Kidney (tissue), 14 donors: Measurements from ENCODE around the gene B3GAT1. TPM values are rescaled to one million over a fixed set of nuclear protein-coding genes. Genes with fewer than 3 reads are reported as not detected.

Source experiments
- DNase-seq, 5 donors: peaks; one replicate each; pipeline ENCODE4 v3.0.0-alpha.2; 2013 to 2020
- FAIRE-seq: peaks from 2 replicates; lab custom pipeline; 2012; peaks lifted over from hg19 to GRCh38; lab: Jason Lieb, UNC
- H3K27ac ChIP-seq, 2 donors: one replicate each; pipeline ENCODE4 v1.7.0; 2013; ENCODE audit warnings: low read depth in 2 of 2, low read length in 2 of 2, inconsistent platforms in 1 of 2
- H3K27me3 ChIP-seq: one replicate; pipeline ENCODE4 v1.7.1; 2013; ENCODE audit warnings: low read length, inconsistent platforms; ENCODE audit not compliant: control insufficient read depth, insufficient read depth
- H3K36me3 ChIP-seq, 3 donors: one replicate each; pipeline versions ENCODE4 v1.7.0 to v1.7.1; 2013; ENCODE audit warnings: low read length in 3 of 3, control low read depth in 1 of 3, inconsistent platforms in 1 of 3; ENCODE audit not compliant: insufficient read depth in 3 of 3, control insufficient read depth in 2 of 3
- H3K4me1 ChIP-seq, 3 donors: one replicate each; pipeline versions ENCODE4 v1.7.0 to v1.7.1; 2013; ENCODE audit warnings: low read length in 3 of 3, inconsistent platforms in 1 of 3, low read depth in 1 of 3; ENCODE audit not compliant: control insufficient read depth in 2 of 3, insufficient read depth in 2 of 3
- H3K4me3 ChIP-seq, 3 donors: one replicate each; pipeline versions ENCODE4 v1.7.0 to v1.8.1; 2013; ENCODE audit warnings: low read length in 3 of 3, control low read depth in 1 of 3, inconsistent platforms in 1 of 3
- H3K9ac ChIP-seq, 3 donors: one replicate each; pipeline versions ENCODE4 v1.7.0 to v1.7.1; 2013; ENCODE audit warnings: low read length in 3 of 3, control low read depth in 1 of 3, inconsistent platforms in 1 of 3
- H3K9me3 ChIP-seq, 3 donors: one replicate each; pipeline versions ENCODE4 v1.7.0 to v1.7.1; 2013; ENCODE audit warnings: low read length in 3 of 3, control low read depth in 1 of 3, inconsistent platforms in 1 of 3; ENCODE audit not compliant: control insufficient read depth in 2 of 3, insufficient read depth in 1 of 3
- intact Hi-C: fragments of 100-400 bp; cut with DNase I; formaldehyde crosslinking; loops from one replicate; pipeline ENCODE4 v1.11.1; 2022
- polyA plus RNA-seq: library from polyadenylated mRNA; stranded (reverse); fragments of 350-450 nt; fragmentation: Illumina TruSeq; extraction: RNeasy Lipid Tissue Mini Kit (QIAGEN cat#74804); gene quantifications from one replicate; pipeline ENCODE4 v1.2.3, GENCODE V29; 2014; ENCODE audit warnings: low read depth, low replicate concordance; ENCODE audit not compliant: insufficient read depth
- total RNA-seq: library from RNA; stranded (reverse); fragmentation: NEBNext Ultra II Directional; extraction: Animal tissue kit (Norgen Biotek cat#: 25700); gene quantifications from one replicate; pipeline ENCODE4 v1.2.1, GENCODE V29; 2021
- TF ChIP-seq, protein P1 (sequence below): IDR thresholded peaks from 3 replicates; pipeline ENCODE4 v1.5.1; 2012; ENCODE audit warnings: mild to moderate bottlenecking, moderate library complexity, borderline replicate concordance; ENCODE audit not compliant: insufficient read depth; ENCODE audit errors: extremely low read depth
- donor health status: control.
- donor health status: control.
- donor health status: control.
- donor health status: control.
- donor health status: control.
- donor health status: DM: yes; HTN: yes; CAD: no.
- donor health status: Normal renal cell carcinoma (clear cell type).

B3GAT1 gene
- total and polyA plus RNA-seq, 2 donors from 2014 or later: 0.82 to 3.7 TPM

DNA sequence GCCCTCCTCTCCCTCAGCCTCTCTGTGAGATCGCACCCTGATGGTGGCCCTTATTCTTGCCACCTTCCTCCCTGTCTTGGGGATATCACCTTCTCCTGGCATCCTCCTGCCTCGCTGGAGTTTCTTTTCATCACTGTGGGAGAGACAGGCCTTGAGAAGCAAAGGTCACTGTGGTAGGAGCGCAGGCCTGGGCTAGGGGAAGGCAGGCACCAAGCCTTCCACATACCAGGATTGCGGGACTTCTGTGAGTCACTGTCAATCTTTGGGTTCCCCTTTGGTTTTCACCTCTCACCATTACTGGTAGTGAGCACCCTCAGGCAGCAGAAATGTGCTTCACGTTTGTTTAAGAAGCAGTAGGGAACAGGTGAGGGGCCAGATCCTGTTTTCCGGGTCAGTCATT lies 31.2 kb upstream of the B3GAT1 start:
- TF ChIP-seq, protein P1, sequence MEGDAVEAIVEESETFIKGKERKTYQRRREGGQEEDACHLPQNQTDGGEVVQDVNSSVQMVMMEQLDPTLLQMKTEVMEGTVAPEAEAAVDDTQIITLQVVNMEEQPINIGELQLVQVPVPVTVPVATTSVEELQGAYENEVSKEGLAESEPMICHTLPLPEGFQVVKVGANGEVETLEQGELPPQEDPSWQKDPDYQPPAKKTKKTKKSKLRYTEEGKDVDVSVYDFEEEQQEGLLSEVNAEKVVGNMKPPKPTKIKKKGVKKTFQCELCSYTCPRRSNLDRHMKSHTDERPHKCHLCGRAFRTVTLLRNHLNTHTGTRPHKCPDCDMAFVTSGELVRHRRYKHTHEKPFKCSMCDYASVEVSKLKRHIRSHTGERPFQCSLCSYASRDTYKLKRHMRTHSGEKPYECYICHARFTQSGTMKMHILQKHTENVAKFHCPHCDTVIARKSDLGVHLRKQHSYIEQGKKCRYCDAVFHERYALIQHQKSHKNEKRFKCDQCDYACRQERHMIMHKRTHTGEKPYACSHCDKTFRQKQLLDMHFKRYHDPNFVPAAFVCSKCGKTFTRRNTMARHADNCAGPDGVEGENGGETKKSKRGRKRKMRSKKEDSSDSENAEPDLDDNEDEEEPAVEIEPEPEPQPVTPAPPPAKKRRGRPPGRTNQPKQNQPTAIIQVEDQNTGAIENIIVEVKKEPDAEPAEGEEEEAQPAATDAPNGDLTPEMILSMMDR: no peak
- FAIRE-seq: no peak
- peaks cover 0 to 4% (median 3%) of the 10 kb centered on the region in 3 donors for H3K4me1 ChIP-seq
- no peak overlapping the region for H3K4me3 ChIP-seq
- DNase-seq: no peak
- H3K9me3 ChIP-seq: no peaks in the 10 kb centered on the region
- no peaks in the 10 kb centered on the region for H3K27me3 ChIP-seq
- H3K9ac ChIP-seq: no peak overlapping the region
- H3K27ac ChIP-seq: no peak overlapping the region
- H3K36me3 ChIP-seq: no peaks in the 10 kb centered on the region
- intact Hi-C loops: no loop called here

DNA sequence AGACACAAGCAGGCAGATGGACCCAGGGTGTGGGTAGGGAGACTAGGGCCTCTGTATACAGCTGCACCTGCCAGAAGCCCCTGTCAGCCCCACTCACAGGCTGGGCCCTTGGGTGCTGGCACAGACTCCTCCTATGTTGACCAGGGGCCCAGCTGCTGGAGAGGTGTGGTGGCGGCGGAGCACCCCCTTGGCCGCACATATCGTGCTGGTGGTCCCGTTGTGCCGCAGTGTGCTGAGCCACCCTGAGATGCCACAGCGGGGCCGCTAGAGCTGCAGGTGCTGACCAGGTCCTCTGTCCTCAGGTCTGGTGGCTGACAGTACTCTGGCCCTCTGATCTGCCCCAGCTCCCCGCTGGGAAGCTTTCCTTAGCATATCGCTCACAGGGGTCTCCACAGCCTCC lies 30.2 kb upstream of the B3GAT1 start:
- H3K4me1 ChIP-seq: peaks cover 0 to 6% (median 4%) of the 10 kb centered on the region in 3 donors
- DNase-seq (no peak), FAIRE-seq (no peak)
- TF ChIP-seq, protein P1: no peak
- no peaks in the 10 kb centered on the region for H3K9me3 ChIP-seq
- H3K4me3 ChIP-seq: no peak overlapping the region
- no peak overlapping the region for H3K27ac ChIP-seq
- intact Hi-C loops: no loop called here
- no peaks in the 10 kb centered on the region for H3K27me3 ChIP-seq
- no peak overlapping the region for H3K9ac ChIP-seq
- H3K36me3 ChIP-seq: no peaks in the 10 kb centered on the region

DNA sequence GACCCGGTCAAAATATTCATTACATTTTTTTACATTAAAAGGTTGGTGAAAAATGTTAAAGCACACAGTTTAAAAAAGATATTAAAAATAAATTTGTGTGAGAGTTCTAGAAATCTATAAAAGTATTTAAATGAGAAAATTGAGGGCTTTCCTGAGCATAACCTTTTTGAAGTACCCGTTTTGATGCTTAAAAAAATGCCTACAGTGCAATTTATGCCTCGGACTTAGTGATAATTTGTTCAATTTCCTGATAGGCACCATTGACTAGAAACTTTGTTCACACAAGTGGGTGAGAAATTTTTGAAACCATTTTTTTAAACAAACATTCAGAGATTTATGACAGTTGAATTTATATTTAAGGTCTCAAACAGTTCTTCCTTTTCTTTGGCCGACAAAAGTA lies 29.7 kb upstream of the B3GAT1 start:
- Histone ChIP-seq H3K9ac (no peak overlapping the region), H3K36me3 (no peaks in the 10 kb centered on the region), H3K9me3 (no peaks in the 10 kb centered on the region), H3K27ac (no peak overlapping the region), H3K27me3 (no peaks in the 10 kb centered on the region), H3K4me3 (no peak overlapping the region), H3K4me1 (peaks cover 0 to 6% (median 4%) of the 10 kb centered on the region in 3 donors)
- FAIRE-seq: no peak
- DNase-seq: no peak
- TF ChIP-seq, protein P1: no peak
- intact Hi-C loops: no loop called here

DNA sequence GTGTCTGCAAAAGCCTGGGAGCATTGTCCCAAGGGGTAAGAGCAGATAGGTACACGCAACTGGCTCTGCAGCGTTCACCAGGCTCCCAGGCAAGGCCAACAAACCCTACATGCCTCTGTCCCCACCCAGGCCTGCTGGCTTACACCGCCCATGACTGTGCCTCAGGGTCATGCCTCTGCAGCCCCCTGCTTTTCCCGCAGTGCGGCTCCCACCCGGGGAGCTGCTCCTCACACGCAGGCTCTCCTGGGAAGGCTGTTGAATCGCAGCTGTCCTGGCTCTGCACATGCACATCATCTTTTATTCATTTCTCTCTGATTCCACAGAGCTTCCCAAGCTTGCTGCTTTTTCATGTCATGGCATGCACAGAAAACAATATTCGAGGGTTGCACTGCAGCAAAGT lies 29.2 kb upstream of the B3GAT1 start:
- intact Hi-C loops: no loop called here
- Histone ChIP-seq H3K4me3 (no peak overlapping the region), H3K4me1 (peaks cover 0 to 6% (median 4%) of the 10 kb centered on the region in 3 donors), H3K27me3 (no peaks in the 10 kb centered on the region), H3K36me3 (no peaks in the 10 kb centered on the region), H3K27ac (no peak overlapping the region), H3K9me3 (no peaks in the 10 kb centered on the region), H3K9ac (no peak overlapping the region)
- DNase-seq (no peak), FAIRE-seq (no peak)
- TF ChIP-seq, protein P1: no peak
